Measurements from ENCODE around the gene ZNF487. TPM values are rescaled to one million over a fixed set of nuclear protein-coding genes. Genes with fewer than 3 reads are reported as not detected.

ZNF487 gene
- polyA plus RNA-seq, 1 experiment: 4.5 TPM

DNA sequence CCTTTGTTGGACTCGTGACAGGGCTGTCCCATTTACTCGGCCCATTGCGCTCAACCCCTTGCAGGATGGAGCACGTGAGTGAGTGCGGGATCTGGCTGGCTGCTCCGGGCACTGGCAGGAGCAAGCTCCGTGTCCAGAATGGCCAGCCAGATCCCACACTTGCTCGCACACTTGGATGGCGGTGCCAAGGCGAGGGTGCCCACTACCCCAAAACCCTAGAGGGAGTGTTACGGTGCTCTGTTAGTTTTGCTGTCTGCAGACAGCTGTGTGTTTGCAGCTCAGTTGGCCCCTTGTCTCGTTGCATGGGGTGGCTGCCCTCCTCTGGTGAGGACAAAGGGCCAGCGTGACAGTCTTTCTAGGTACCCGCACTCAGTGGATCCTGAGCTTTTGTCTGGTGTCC is 34.2 kb downstream of the ZNF487 start:
- no peak for DNase-seq (ENCODE audit: low read depth)
- no peaks in the 10 kb centered on the region for H3K36me3 ChIP-seq (ENCODE audit: control insufficient read depth, insufficient read depth, low read length)
- CTCF ChIA-PET: interaction anchor here (1.1 kb wide), 1 partner anchor 178 kb away, joined by 3 read pairs; no protein-coding TSS in a partner anchor
- TF ChIP-seq, protein P1, sequence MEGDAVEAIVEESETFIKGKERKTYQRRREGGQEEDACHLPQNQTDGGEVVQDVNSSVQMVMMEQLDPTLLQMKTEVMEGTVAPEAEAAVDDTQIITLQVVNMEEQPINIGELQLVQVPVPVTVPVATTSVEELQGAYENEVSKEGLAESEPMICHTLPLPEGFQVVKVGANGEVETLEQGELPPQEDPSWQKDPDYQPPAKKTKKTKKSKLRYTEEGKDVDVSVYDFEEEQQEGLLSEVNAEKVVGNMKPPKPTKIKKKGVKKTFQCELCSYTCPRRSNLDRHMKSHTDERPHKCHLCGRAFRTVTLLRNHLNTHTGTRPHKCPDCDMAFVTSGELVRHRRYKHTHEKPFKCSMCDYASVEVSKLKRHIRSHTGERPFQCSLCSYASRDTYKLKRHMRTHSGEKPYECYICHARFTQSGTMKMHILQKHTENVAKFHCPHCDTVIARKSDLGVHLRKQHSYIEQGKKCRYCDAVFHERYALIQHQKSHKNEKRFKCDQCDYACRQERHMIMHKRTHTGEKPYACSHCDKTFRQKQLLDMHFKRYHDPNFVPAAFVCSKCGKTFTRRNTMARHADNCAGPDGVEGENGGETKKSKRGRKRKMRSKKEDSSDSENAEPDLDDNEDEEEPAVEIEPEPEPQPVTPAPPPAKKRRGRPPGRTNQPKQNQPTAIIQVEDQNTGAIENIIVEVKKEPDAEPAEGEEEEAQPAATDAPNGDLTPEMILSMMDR (IDR thresholded peaks at IDR 0.05; ENCODE audit: insufficient read depth, low read depth, low read length): no peak
- no peak overlapping the region for H3K4me3 ChIP-seq (ENCODE audit: low read depth, low read length)
- H3K27me3 ChIP-seq (ENCODE audit: control insufficient read depth, insufficient read depth, low read length): no peaks in the 10 kb centered on the region
- POLR2A ChIA-PET: no interaction called here

DNA sequence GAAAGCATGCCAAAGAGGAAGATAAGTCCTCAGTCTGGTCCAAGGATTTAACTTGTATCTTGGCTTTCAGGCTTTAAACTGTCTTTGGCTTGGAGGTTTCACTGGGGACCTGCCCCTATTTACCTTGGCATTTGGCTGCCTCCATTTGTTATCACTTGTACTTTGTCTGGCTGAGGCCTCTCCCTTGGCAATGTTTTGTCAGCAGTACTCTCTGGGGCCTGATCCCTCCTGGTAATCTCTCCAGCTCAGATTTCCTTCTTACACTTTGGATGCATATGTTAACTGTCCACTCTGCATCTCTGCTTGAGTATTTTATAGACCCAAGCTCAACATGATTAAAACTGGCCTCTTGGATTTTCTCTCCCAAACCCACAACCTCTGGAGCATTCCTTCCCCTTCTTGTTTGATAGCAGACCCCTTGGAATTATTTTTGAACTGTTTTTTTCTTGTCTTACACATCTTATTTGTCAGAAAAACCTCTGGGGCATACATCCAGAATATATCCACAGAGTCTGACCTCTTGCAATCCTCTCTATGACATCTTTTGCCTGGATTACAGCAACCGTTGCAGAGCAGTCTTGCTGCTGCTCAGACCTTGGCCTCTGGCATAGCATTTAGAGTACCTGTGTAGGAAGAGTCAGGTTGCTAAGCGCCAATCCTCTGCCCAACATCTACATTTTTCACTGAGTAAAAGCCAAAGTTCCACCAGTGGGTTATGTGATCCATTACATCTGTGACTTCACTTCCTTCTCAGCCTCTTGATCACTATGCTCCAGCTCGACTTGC is 35.2 kb downstream of the ZNF487 start:
- TF ChIP-seq, protein P1 (IDR thresholded peaks at IDR 0.05; ENCODE audit: insufficient read depth, low read depth, low read length): no peak
- H3K27me3 ChIP-seq (ENCODE audit: control insufficient read depth, insufficient read depth, low read length): no peaks in the 10 kb centered on the region
- no peak overlapping the region for H3K4me3 ChIP-seq (ENCODE audit: low read depth, low read length)
- no peaks in the 10 kb centered on the region for H3K36me3 ChIP-seq (ENCODE audit: control insufficient read depth, insufficient read depth, low read length)
- no peak for DNase-seq (ENCODE audit: low read depth)
- CTCF ChIA-PET: interaction anchor here (1.1 kb wide), 1 partner anchor 179 kb away, joined by 3 read pairs; no protein-coding TSS in a partner anchor
- POLR2A ChIA-PET: no interaction called here

GRCh38 chr10:43479275-43479674 is 42.4 kb downstream of the ZNF487 start:
- TF ChIP-seq, protein P1 (IDR thresholded peaks at IDR 0.05; ENCODE audit: insufficient read depth, low read depth, low read length): no peak
- H3K4me3 ChIP-seq (ENCODE audit: low read depth, low read length): no peak overlapping the region
- H3K36me3 ChIP-seq (ENCODE audit: control insufficient read depth, insufficient read depth, low read length): no peaks in the 10 kb centered on the region
- ChIA-PET POLR2A (no interaction called here), CTCF (no interaction called here)
- DNase-seq (ENCODE audit: low read depth): peak; percentile 56
- H3K27me3 ChIP-seq (ENCODE audit: control insufficient read depth, insufficient read depth, low read length): no peaks in the 10 kb centered on the region

- Histone ChIP-seq H3K27me3 (ENCODE audit: control insufficient read depth, insufficient read depth, low read length) (no peaks in the 10 kb centered on the region), H3K36me3 (ENCODE audit: control insufficient read depth, insufficient read depth, low read length) (no peaks in the 10 kb centered on the region), H3K4me3 (ENCODE audit: low read depth, low read length) (no peak overlapping the region)
- ChIA-PET CTCF (no interaction called here), POLR2A (no interaction called here)
- no peak for DNase-seq (ENCODE audit: low read depth)
- TF ChIP-seq, protein P1 (IDR thresholded peaks at IDR 0.05; ENCODE audit: insufficient read depth, low read depth, low read length): no peak
Measured at GRCh38 chr10:43482319-43483078, 45.6 kb downstream of the ZNF487 start.

DNA sequence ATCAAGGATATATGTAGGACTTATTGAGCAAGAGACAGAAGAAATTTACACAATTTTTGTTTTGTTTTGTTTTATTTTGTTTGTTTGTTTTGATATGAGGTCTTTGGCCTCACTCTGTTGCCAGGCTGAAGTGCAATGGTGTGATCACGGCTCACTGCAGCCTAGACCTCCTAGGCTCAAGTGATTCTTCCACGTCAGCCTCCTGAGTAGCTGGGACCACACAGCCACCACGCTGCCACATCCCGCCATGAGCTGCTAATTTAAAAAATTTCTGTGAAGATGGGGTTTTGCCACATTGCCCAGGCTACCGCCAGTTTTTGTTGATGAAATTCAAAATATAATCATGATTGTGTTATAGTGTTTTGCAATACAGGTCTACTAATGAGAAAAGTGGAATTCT is 54.9 kb downstream of the ZNF487 start:
- TF ChIP-seq, protein P1 (IDR thresholded peaks at IDR 0.05; ENCODE audit: insufficient read depth, low read depth, low read length): no peak
- ChIA-PET CTCF (no interaction called here), POLR2A (no interaction called here)
- Histone ChIP-seq H3K4me3 (ENCODE audit: low read depth, low read length) (no peak overlapping the region), H3K27me3 (ENCODE audit: control insufficient read depth, insufficient read depth, low read length) (no peaks in the 10 kb centered on the region), H3K36me3 (ENCODE audit: control insufficient read depth, insufficient read depth, low read length) (no peaks in the 10 kb centered on the region)
- no peak for DNase-seq (ENCODE audit: low read depth)
